ENCODE results near the gene SLC6A19.

DNA sequence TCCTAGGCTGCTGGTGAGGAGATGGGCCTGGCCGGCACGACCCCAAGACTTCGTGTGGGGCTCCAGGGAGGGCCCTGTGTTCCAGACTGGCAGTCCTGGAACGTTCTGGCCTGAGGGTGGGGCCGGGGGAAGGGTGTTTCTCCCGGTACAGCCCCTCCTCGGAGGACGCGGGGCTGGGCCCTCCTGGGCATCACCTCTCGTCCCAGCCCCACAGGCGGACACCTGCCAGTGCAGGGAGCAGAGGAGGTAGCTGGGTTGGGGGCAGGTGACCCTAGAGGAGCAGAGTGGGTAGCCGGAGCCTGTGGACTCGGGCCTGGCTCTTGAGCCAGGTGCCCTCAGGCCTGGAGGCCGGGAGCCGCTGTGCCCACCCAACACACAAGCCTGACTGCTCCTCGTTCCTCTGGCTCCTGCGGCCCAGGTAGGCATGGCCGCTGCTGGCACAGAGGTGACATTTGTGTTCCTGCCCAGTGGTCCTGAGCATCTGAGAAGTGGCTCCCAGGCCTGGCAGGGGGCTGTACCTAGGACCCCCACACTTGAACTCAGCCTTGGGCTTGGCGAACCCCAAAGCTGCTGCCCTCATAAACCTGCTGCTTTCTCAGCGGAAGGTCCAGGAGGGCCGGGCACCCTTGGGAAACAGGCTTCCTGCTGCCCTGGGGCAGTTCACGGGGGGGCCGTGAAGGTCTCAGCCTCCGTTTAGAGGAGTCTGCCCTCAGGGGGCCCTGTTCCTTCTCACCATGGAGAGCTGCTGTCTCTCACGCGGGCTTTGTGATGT is 817 bp downstream of the SLC6A19 start:
- TF ChIP-seq IRF2 (CRISPR knock-in tag; IDR thresholded peaks at IDR 0.05; ENCODE audit: borderline replicate concordance, low read depth): no peak
- TF ChIP-seq ZNF423 (CRISPR knock-in tag; IDR thresholded peaks at IDR 0.05): no peak
- TF ChIP-seq, protein P1, sequence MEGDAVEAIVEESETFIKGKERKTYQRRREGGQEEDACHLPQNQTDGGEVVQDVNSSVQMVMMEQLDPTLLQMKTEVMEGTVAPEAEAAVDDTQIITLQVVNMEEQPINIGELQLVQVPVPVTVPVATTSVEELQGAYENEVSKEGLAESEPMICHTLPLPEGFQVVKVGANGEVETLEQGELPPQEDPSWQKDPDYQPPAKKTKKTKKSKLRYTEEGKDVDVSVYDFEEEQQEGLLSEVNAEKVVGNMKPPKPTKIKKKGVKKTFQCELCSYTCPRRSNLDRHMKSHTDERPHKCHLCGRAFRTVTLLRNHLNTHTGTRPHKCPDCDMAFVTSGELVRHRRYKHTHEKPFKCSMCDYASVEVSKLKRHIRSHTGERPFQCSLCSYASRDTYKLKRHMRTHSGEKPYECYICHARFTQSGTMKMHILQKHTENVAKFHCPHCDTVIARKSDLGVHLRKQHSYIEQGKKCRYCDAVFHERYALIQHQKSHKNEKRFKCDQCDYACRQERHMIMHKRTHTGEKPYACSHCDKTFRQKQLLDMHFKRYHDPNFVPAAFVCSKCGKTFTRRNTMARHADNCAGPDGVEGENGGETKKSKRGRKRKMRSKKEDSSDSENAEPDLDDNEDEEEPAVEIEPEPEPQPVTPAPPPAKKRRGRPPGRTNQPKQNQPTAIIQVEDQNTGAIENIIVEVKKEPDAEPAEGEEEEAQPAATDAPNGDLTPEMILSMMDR (IDR thresholded peaks at IDR 0.05): no peak
- TF ChIP-seq, protein P2, sequence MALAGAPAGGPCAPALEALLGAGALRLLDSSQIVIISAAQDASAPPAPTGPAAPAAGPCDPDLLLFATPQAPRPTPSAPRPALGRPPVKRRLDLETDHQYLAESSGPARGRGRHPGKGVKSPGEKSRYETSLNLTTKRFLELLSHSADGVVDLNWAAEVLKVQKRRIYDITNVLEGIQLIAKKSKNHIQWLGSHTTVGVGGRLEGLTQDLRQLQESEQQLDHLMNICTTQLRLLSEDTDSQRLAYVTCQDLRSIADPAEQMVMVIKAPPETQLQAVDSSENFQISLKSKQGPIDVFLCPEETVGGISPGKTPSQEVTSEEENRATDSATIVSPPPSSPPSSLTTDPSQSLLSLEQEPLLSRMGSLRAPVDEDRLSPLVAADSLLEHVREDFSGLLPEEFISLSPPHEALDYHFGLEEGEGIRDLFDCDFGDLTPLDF (CRISPR knock-in tag; IDR thresholded peaks at IDR 0.05): no peak
- TF ChIP-seq JUN (CRISPR knock-in tag; IDR thresholded peaks at IDR 0.05): no peak
- no peak for TF ChIP-seq MYBL2 (CRISPR knock-in tag; IDR thresholded peaks at IDR 0.05)
